Activated CD4-positive, CD25-positive, alpha-beta regulatory T cell (primary cell): ENCODE results near the gene FKBP10.

Experiments used
- DNase-seq, 4 experiments: peaks; one replicate each; lab custom pipeline; 2025; lab: John Stamatoyannopoulos, UW

Gene FKBP10

GRCh38 chr17:41782142-41782541 lies 30.7 kb upstream of the FKBP10 start:
- DNase-seq: no peak

GRCh38 chr17:41784207-41784744 lies 28.5 kb upstream of the FKBP10 start:
- no peak for DNase-seq

DNA sequence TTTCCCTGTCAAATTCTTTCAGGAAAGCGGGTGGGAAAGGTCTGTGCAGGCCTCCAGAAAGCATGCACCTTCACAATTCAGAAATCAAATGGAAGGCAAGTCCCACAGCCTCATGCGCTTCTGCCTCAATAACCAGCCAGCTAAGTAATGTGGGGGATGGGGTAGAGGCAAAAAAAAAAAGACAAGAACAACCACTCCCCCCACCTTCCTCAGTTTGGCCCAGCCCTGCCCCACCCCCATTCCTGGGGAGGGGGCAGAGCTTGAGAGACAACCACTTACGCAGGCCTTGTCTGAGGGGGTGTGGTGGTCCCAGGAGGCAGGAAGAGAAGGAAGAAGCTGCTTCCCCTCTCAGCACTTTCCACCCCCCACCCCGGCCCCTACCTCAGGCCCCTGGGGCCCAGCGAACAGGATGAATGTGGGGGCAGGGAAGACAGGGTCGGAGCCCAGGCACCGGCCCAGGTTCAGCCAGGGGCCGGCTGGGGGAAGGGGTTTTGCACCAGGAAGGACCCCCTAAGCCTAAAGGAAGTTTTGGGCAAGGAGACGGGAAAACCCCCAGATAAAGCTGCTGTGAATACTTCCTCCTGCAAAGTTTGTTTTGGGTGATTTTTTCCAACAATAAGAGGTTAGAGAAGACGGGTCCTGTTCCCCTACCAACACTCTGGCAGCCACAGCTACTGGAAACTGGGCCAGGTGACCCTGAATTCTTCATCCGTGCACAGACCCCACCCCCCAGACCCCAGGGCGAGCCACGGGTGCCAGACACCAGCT lies 27.5 kb upstream of the FKBP10 start:
- no peak for DNase-seq

DNA sequence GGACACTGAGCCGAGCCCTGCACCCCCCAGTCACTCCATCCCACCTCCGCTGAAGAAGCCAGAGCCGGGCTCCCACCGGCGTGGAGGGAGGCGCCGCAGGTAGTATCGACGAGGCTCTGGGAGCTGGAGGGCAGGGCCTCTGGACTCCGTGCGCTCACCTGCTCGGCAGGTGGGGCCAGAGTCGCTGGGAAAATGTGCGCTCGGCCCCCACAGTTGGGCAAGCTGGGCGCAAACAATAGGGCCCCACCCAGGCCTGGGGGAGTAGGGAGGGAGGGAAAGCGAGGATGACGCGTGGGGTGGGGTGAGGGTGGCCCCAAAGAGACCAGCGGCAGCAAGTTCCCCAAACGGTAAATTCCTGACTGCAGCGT lies 27.0 kb upstream of the FKBP10 start:
- DNase-seq: no peak

- peak; percentile 66 to 75 (median 71) for DNase-seq
Measured at GRCh38 chr17:41786227-41787020, 26.4 kb upstream of the FKBP10 start, which contains the start of gene JUP. Gene JUP, minus strand, starts transcription at chr17:41786711. Its CDS starts 14,857 bp downstream, at chr17:41771854.

GRCh38 chr17:41787021-41787418 lies 25.8 kb upstream of the FKBP10 start:
- DNase-seq: no peak

DNA sequence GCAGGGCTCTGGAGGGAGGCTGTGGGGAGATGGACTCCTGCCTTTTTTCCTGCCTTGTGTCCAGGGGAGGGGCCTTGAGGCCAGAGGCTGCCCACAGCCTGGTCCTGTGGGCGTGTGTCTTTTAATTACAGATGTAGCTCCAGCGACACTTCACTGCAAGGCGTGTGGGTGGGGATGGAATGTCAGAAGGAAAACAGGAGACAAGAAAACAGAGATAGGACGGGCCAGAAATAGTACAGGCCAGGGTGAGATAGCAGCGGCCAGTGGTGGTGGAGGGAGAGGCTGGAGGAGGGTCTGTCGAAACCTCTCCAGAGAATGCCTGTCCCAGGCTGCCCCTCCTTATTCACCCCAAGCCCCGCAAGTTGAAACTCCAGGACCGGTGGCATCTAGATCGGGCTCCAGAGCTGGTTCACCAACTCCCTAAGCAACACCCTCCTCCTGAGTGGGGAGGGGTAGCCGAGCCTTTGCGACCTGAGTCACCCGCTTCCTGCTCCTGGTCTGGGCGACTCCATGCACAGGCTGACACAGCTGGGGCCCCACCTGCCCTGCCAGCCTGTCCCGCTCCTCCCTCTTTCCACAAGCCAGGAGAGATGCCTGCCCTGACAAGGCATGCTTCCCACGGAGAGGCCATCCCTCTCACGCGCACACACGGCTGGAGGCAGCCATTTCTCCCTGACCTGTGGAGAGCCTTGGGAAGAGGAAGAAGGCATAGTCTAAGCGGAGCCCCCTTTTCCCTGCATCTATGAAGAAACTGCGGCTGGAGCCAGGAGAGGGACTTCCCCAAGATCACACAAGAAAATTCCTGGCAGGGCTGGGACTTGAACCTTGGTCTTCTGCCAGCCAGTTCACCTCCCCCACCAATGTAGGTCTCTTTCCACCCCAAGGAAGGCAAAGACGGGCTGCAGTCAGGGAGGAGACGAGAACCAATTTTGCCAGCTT lies 19.7 kb upstream of the FKBP10 start:
- DNase-seq: no peak

DNA sequence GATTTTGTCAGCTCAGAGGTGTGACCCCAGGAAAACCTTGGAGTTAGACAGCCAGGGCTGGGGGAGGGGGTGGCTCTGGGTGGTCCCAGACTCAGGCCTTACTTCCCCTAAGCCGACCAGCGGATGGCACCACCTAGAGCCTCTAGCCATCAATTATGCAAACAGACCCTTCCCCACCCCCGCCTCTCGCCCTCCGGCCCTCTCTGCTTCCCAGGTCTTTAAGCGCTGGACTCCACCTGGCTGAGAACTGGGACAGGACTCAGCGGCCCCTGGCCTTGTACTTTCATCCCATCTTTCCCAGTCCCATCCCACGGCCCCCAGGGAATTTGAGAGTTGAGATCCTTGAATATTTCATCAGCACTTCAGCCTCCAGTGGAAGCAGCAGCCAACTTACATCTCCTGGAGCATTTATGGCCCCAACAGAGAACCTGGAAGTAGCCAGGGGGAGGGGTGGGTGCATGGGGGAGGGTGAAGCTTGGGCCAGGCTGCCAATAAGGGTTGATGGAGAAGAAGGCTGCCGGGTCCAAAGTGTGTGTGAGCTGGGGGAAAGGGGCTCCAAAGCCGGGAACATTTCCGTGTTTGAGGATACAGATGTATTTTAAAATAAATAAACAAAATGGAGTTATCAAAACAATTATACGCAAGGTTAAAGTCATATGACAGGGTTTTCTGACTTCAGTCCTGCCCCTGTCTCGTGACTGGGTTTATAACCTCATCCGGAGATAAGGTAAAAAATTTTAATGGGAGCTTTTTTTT lies 18.8 kb upstream of the FKBP10 start:
- no peak for DNase-seq

DNA sequence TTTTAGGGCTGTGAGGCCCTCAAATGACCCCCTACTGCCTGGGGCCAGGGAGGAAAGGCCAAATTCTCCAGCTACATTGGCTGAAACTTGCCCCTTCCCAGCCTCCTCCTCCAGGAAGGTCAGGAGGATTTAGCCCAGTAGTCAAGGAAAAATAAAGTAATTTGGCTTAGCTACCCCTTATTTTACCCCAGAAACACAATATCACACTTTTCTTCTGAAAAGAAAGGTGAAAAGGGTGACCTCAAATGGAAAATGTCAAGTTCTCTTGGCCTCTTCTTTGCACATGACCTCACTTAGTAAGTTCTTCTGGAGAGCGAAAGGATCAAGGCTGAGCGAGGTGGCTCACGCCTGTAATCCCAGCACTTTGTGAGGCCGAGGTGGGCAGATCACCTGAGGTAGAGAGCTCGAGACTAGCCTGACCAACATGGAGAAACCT lies 18.2 kb upstream of the FKBP10 start:
- DNase-seq: no peak

DNA sequence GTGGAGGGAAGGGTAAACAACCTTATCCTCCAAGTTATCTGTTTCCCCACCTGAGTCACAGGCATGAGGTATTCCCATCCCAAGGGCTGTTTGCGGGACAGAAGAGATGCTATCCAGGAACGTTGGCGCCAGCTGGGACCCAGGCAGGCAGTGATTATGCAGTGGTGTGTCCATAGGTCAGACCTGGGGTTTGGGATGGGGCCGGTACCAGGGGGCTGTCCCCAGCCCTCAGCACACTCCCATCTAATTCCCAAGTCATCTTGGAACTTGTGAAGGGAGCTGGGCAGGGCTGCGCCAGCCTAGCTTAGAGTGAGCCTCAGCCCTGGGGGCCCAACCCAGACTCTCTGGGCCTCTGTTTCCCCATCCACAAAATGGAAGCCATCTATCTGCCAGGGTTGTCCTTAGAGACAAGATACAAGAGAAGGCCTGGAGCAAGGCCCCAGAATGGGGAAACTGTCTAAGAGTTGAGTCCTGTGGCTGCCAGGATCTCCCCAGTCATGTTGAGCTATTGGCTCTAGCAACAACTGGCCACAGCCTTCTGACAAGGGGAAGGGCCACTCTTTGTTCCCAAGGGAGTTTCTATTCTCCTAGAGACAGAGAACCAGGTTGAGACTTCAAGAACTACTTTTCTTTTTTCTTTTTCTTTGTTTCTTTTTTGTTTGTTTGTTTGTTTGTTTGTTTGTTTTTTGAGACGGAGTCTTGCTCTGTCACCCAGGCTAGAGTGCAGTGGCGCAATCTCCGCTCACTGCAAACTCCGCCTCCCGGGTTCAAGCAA lies 16.5 kb upstream of the FKBP10 start:
- no peak for DNase-seq

- no peak for DNase-seq
Measured at GRCh38 chr17:41797377-41797776, 15.4 kb upstream of the FKBP10 start.

DNA sequence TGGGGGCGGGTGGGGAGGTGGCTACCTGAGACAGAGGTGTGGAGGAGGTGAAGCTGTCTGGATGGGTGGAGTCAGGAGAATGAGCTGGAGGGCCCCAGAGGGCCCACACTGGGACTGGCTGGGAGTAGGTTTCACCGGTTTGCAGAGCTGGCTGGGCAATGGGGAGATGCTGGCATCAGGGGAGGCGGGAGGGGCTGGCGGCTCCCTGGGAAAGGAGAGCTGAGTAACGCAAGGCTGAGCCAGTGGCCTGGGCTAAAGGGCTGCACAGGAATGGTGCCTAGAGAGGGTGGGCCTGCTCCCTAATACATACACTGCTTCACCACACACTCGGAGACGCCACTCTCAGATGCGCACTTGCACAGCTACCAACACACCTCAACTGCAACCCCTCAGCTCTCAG lies 13.4 kb upstream of the FKBP10 start:
- DNase-seq: no peak

GRCh38 chr17:41800601-41801373 lies 12.0 kb upstream of the FKBP10 start:
- DNase-seq: no peak

- DNase-seq: peak; percentile 53 to 69 (median 64)
Measured at GRCh38 chr17:41801374-41802271, 11.2 kb upstream of the FKBP10 start.

- no peak for DNase-seq
Measured at GRCh38 chr17:41803049-41804020, 9.5 kb upstream of the FKBP10 start.

DNA sequence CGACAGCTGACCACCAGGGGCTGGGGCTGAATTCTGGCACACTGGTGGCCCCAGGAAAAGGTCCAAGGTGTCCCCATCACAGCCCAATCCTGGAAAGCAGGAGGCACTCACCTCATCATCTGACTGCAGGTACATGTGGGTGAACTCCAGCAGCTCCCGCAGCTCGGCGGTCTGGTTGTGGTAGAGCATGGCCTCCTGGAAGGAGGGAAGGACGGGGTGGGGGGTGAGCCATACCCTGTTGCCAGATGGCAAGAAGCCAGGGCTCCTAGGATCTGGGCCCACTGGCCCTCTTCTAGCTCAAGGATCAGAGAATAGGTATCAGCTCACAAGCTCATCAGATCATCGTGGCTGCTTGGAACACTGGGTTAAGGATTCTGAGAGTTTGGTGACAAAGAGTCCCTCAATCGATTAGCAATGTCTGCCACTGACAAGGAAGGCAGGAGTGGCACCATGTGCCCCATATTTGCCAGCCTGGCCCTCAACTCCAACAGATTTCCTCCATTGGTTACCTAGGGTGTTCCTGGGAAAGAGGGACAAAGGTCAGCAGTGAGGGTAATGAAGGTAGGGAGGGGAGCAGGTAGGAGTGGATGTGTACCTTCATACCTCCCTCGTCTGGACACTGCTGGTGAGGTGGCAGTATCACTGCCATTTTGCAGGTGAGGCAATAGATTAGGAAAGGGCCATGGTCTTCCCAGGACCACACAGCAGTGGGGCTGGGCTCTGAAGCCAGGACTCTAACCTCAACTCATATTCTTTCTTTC lies 5.9 kb upstream of the FKBP10 start:
- no peak for DNase-seq
